ENCODE results near the gene CEP20.

Gene CEP20

DNA sequence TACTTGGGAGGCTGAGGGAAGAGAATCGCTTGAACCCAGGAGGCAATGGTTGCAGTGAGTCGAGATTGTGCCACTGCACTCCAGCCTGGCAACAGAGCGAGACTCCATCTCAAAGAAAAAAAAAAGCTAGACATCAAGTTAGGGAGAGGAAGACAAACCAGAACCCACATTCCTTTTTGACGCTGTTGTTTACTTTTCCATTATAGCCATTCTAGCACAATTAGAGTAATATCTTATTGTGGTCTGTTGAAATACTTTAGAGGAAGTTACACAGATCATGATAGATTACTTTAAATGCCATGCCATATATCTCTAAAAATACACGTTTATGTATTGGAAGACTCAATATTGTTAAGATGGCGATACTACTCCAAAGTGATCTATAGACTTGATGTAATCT lies 44.5 kb upstream of the CEP20 start:
- Histone ChIP-seq H3K23ac (ENCODE audit: low read length) (no peak overlapping the region), H3K27ac (ENCODE audit: low read depth, low read length) (no peak overlapping the region), H4K8ac (ENCODE audit: low read depth, low read length) (no peak overlapping the region), H2BK120ac (ENCODE audit: insufficient read depth, low read length, poor library complexity) (no peak overlapping the region), H3K9me3 (ENCODE audit: insufficient read depth, low read depth, low read length) (no peaks in the 10 kb centered on the region), H3K4me3 (ENCODE audit: low read depth, low read length) (no peak overlapping the region), H3K36me3 (ENCODE audit: control insufficient read depth in 1 of 2, insufficient read depth in 2 of 2, low read length in 2 of 2) (no peaks in the 10 kb centered on the region), H3K4me2 (ENCODE audit: low read length) (no peak overlapping the region), H3K4me1 (ENCODE audit: control insufficient read depth in 1 of 2, insufficient read depth in 2 of 2, low read length in 2 of 2) (no peaks in the 10 kb centered on the region), H3K79me2 (ENCODE audit: control insufficient read depth, insufficient read depth, low read length, poor library complexity) (peaks cover 1% of the 10 kb centered on the region), H3K14ac (ENCODE audit: low read length) (no peak overlapping the region), H2AK5ac (ENCODE audit: low read length) (no peak overlapping the region), H2AFZ (ENCODE audit: insufficient read depth, low read length, poor library complexity) (no peak overlapping the region), H3K27me3 (ENCODE audit: insufficient read depth, low read length) (no peaks in the 10 kb centered on the region), H2BK12ac (ENCODE audit: low read length) (no peak overlapping the region), H3K18ac (ENCODE audit: low read length) (no peak overlapping the region), H4K12ac (ENCODE audit: low read depth, low read length) (no peak overlapping the region), H3K79me1 (ENCODE audit: low read length) (no peaks in the 10 kb centered on the region), H4K91ac (ENCODE audit: low read depth, low read length) (no peak overlapping the region), H3K9ac (ENCODE audit: low read length) (no peak overlapping the region), H3K4ac (ENCODE audit: low read depth, low read length) (no peak overlapping the region), H2BK5ac (ENCODE audit: low read depth, low read length, poor library complexity) (no peak overlapping the region)
- no CpG with 5 or more reads among the region's 6 CpGs for WGBS (ENCODE audit: extremely low coverage, insufficient coverage, insufficient read length)
- DNase-seq, result no peak

DNA sequence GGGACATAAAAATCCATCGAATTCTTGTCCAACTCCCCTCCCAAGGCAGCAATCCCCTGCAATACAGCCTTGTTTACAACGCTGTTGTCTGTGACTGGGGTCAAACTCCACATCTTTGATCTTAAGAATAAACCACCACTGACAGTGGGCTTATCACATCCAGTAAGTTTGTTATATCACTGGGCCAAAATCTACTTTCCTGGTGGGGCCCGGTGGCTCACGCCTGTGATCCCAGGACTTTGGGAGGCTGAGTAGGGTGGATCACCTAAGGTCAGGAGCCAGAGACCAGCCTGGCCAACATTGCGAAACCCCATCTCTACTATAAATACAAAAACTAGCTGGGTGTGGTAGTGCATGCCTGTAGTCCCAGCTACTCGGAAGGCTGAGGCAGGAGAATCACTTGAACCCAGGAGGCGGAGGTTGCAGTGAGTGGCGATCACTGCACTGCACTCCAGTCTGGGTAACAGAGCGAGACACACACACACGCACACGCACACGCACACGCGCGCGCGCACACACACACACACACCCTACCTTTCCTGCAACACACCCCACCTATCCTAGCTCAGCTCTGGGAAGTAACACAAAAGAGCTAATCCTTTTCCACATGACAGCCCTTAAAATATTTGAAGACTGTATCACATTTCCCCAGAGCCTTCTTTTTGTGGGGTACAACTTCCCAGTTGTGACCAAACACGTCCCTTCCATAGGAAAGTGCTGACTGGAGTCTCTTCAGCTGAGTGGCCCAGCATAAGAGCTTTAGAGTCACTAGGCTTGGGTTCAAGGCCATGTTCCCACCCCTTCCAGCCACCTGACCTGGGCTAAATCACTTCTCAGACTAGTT lies 40.1 kb upstream of the CEP20 start:
- Histone ChIP-seq H3K27ac (ENCODE audit: low read depth, low read length) (no peak overlapping the region), H3K27me3 (ENCODE audit: insufficient read depth, low read length) (no peaks in the 10 kb centered on the region)

DNA sequence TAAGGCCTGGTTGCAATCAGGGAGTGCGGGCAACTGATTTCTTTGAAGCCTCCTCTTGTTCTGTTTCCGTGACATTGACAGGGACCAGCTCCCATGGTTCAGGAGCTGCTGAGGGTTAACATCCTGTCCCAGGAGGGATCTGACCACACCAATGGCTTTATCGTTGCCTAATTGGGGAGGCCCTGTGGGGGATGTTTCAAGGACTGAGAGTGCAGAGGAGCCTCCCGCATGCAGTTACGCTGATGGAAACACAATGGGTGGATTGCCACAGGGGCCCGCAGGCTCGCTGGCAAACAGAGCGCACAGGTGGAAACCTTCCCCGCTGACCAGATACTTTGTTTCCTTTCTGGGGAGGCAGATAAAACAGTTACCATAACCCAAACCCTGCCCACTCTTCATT lies 37.2 kb upstream of the CEP20 start:
- Histone ChIP-seq H3K4ac (ENCODE audit: low read depth, low read length) (no peak overlapping the region), H4K8ac (ENCODE audit: low read depth, low read length) (no peak overlapping the region), H2BK120ac (ENCODE audit: insufficient read depth, low read length, poor library complexity) (no peak overlapping the region), H3K27ac (ENCODE audit: low read depth, low read length) (no peak overlapping the region), H3K9ac (ENCODE audit: low read length) (no peak overlapping the region), H3K4me3 (ENCODE audit: low read depth, low read length) (no peak overlapping the region), H3K79me2 (ENCODE audit: control insufficient read depth, insufficient read depth, low read length, poor library complexity) (peaks cover 1% of the 10 kb centered on the region), H2BK12ac (ENCODE audit: low read length) (no peak overlapping the region), H4K91ac (ENCODE audit: low read depth, low read length) (no peak overlapping the region), H2BK5ac (ENCODE audit: low read depth, low read length, poor library complexity) (no peak overlapping the region), H3K36me3 (ENCODE audit: control insufficient read depth in 1 of 2, insufficient read depth in 2 of 2, low read length in 2 of 2) (no peaks in the 10 kb centered on the region), H3K79me1 (ENCODE audit: low read length) (no peaks in the 10 kb centered on the region), H4K12ac (ENCODE audit: low read depth, low read length) (no peak overlapping the region), H2AFZ (ENCODE audit: insufficient read depth, low read length, poor library complexity) (no peak overlapping the region), H3K4me1 (ENCODE audit: control insufficient read depth in 1 of 2, insufficient read depth in 2 of 2, low read length in 2 of 2) (no peaks in the 10 kb centered on the region), H3K18ac (ENCODE audit: low read length) (no peak overlapping the region), H2AK5ac (ENCODE audit: low read length) (no peak overlapping the region), H3K14ac (ENCODE audit: low read length) (no peak overlapping the region), H3K9me3 (ENCODE audit: insufficient read depth, low read depth, low read length) (no peaks in the 10 kb centered on the region), H3K23ac (ENCODE audit: low read length) (no peak overlapping the region), H3K27me3 (ENCODE audit: insufficient read depth, low read length) (no peaks in the 10 kb centered on the region), H3K4me2 (ENCODE audit: low read length) (no peak overlapping the region)
- DNase-seq, result no peak
- no CpG with 5 or more reads among the region's 9 CpGs for WGBS (ENCODE audit: extremely low coverage, insufficient coverage, insufficient read length)

More for the DNA sequence above, 40.1 kb upstream of the CEP20 start:
- Histone ChIP-seq H3K9ac (ENCODE audit: low read length) (no peak overlapping the region), H3K36me3 (ENCODE audit: control insufficient read depth in 1 of 2, insufficient read depth in 2 of 2, low read length in 2 of 2) (no peaks in the 10 kb centered on the region), H3K18ac (ENCODE audit: low read length) (no peak overlapping the region), H4K91ac (ENCODE audit: low read depth, low read length) (no peak overlapping the region), H3K9me3 (ENCODE audit: insufficient read depth, low read depth, low read length) (no peaks in the 10 kb centered on the region), H3K4ac (ENCODE audit: low read depth, low read length) (no peak overlapping the region), H3K4me2 (ENCODE audit: low read length) (no peak overlapping the region), H2AFZ (ENCODE audit: insufficient read depth, low read length, poor library complexity) (no peak overlapping the region), H4K12ac (ENCODE audit: low read depth, low read length) (no peak overlapping the region), H3K14ac (ENCODE audit: low read length) (no peak overlapping the region), H3K4me1 (ENCODE audit: control insufficient read depth in 1 of 2, insufficient read depth in 2 of 2, low read length in 2 of 2) (no peaks in the 10 kb centered on the region), H3K79me1 (ENCODE audit: low read length) (no peaks in the 10 kb centered on the region), H3K4me3 (ENCODE audit: low read depth, low read length) (no peak overlapping the region), H2BK5ac (ENCODE audit: low read depth, low read length, poor library complexity) (no peak overlapping the region), H3K79me2 (ENCODE audit: control insufficient read depth, insufficient read depth, low read length, poor library complexity) (peaks cover 1% of the 10 kb centered on the region), H2BK12ac (ENCODE audit: low read length) (no peak overlapping the region), H2AK5ac (ENCODE audit: low read length) (no peak overlapping the region), H2BK120ac (ENCODE audit: insufficient read depth, low read length, poor library complexity) (no peak overlapping the region), H4K8ac (ENCODE audit: low read depth, low read length) (no peak overlapping the region), H3K23ac (ENCODE audit: low read length) (no peak overlapping the region)
- no CpG with 5 or more reads among the region's 18 CpGs for WGBS (ENCODE audit: extremely low coverage, insufficient coverage, insufficient read length)
- no peak for DNase-seq

DNA sequence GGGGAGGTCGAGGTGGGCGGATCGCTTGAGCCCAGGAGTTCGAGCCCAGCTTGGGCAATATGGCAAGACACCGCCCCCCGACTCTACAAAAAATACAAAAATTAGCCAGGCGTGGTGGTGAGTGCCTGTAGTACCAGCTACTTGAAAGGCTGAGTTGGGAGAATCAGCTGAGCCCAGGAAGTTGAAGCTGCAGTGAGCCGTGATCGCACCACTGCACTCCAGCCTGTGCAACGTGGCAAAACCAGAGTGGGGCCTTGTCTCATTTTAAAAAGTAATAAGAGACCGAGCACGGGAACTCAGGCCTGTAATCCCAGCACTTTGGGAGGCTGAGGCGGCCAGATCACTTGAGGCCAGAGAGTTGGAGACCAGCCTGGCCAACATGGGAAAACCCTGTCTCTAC lies 36.6 kb upstream of the CEP20 start:
- Histone ChIP-seq H3K4me2 (ENCODE audit: low read length) (no peak overlapping the region), H3K36me3 (ENCODE audit: control insufficient read depth in 1 of 2, insufficient read depth in 2 of 2, low read length in 2 of 2) (no peaks in the 10 kb centered on the region), H3K79me1 (ENCODE audit: low read length) (no peaks in the 10 kb centered on the region), H3K18ac (ENCODE audit: low read length) (no peak overlapping the region), H3K27me3 (ENCODE audit: insufficient read depth, low read length) (no peaks in the 10 kb centered on the region), H2BK5ac (ENCODE audit: low read depth, low read length, poor library complexity) (no peak overlapping the region), H3K14ac (ENCODE audit: low read length) (no peak overlapping the region), H2BK12ac (ENCODE audit: low read length) (no peak overlapping the region), H3K27ac (ENCODE audit: low read depth, low read length) (no peak overlapping the region), H3K79me2 (ENCODE audit: control insufficient read depth, insufficient read depth, low read length, poor library complexity) (peaks cover 1% of the 10 kb centered on the region), H2AK5ac (ENCODE audit: low read length) (no peak overlapping the region), H2BK120ac (ENCODE audit: insufficient read depth, low read length, poor library complexity) (no peak overlapping the region), H3K4me3 (ENCODE audit: low read depth, low read length) (no peak overlapping the region), H3K4ac (ENCODE audit: low read depth, low read length) (no peak overlapping the region), H3K9ac (ENCODE audit: low read length) (no peak overlapping the region), H4K12ac (ENCODE audit: low read depth, low read length) (no peak overlapping the region), H4K8ac (ENCODE audit: low read depth, low read length) (no peak overlapping the region), H2AFZ (ENCODE audit: insufficient read depth, low read length, poor library complexity) (no peak overlapping the region), H3K4me1 (ENCODE audit: control insufficient read depth in 1 of 2, insufficient read depth in 2 of 2, low read length in 2 of 2) (no peaks in the 10 kb centered on the region), H4K91ac (ENCODE audit: low read depth, low read length) (no peak overlapping the region), H3K23ac (ENCODE audit: low read length) (no peak overlapping the region), H3K9me3 (ENCODE audit: insufficient read depth, low read depth, low read length) (no peaks in the 10 kb centered on the region)
- no CpG with 5 or more reads among the region's 13 CpGs for WGBS (ENCODE audit: extremely low coverage, insufficient coverage, insufficient read length)
- no peak for DNase-seq
